NCI-H128 (cell line): Measurements from ENCODE around the gene SLC47A1.
"Not testable (repeated sequence)": the region's sequence is repeated elsewhere in the genome, so short reads cannot be mapped to it uniquely, and the experiment has no call there.

Experiments
- DNase-seq: peaks from one replicate; lab custom pipeline; 2025; ENCODE audit not compliant: unreplicated experiment; lab: John Stamatoyannopoulos, UW

Gene SLC47A1

GRCh38 chr17:19533718-19534561, at the start of gene SLC47A1:
Gene SLC47A1, plus strand, starts transcription at chr17:19533854. Its CDS starts 86 bp downstream, at chr17:19533940.
- DNase-seq: no peak

- DNase-seq: no peak
Observed at GRCh38 chr17:19485800-19486340, 47.8 kb upstream of the SLC47A1 start.

- no peak for DNase-seq
Observed at GRCh38 chr17:19486351-19487023, 47.2 kb upstream of the SLC47A1 start.

- no peak for DNase-seq
Observed at GRCh38 chr17:19487024-19487600, 46.5 kb upstream of the SLC47A1 start.

GRCh38 chr17:19492141-19492540, 41.5 kb upstream of the SLC47A1 start:
- no peak for DNase-seq

GRCh38 chr17:19494961-19495806, 38.5 kb upstream of the SLC47A1 start:
- DNase-seq: no peak

- no peak for DNase-seq
Observed at GRCh38 chr17:19495828-19496528, 37.7 kb upstream of the SLC47A1 start.

- no peak for DNase-seq
Observed at GRCh38 chr17:19497624-19498023, 36.0 kb upstream of the SLC47A1 start.

GRCh38 chr17:19501219-19501618, 32.4 kb upstream of the SLC47A1 start:
- DNase-seq: no peak

GRCh38 chr17:19502517-19502916, 31.1 kb upstream of the SLC47A1 start:
- no peak for DNase-seq

GRCh38 chr17:19505561-19505960, 28.1 kb upstream of the SLC47A1 start:
- not testable (repeated sequence) for DNase-seq

- DNase-seq: peak; percentile 45
Observed at GRCh38 chr17:19507775-19508576, 25.7 kb upstream of the SLC47A1 start.

- no peak for DNase-seq
Observed at GRCh38 chr17:19508577-19508867, 25.1 kb upstream of the SLC47A1 start.

- not testable (repeated sequence) for DNase-seq
Observed at GRCh38 chr17:19509281-19509852, 24.3 kb upstream of the SLC47A1 start.

- DNase-seq: no peak
Observed at GRCh38 chr17:19510903-19511302, 22.8 kb upstream of the SLC47A1 start.

GRCh38 chr17:19513897-19514488, 19.7 kb upstream of the SLC47A1 start:
- DNase-seq: no peak

- DNase-seq: no peak
Observed at GRCh38 chr17:19517699-19518098, 16.0 kb upstream of the SLC47A1 start.

- not testable (repeated sequence) for DNase-seq
Observed at GRCh38 chr17:19519388-19520291, 14.0 kb upstream of the SLC47A1 start.
